GM10266 (cell line): ENCODE results near the gene KRT34.
"Not testable (repeated sequence)": the region's sequence is repeated elsewhere in the genome, so short reads cannot be mapped to it uniquely, and the experiment has no call there.

Source experiments
- DNase-seq: peaks from one replicate; pipeline ENCODE4 v3.0.0; 2012; ENCODE audit errors: extremely low spot score
- CTCF ChIP-seq: IDR thresholded peaks from 2 replicates; pipeline ENCODE4 v1.5.1; 2012; ENCODE audit warnings: mild to moderate bottlenecking, low read depth; ENCODE audit not compliant: control insufficient read depth, insufficient read depth; ENCODE audit errors: missing control alignments

Gene KRT34

GRCh38 chr17:41403404-41404023 is 21.4 kb upstream of the KRT34 start:
- no peak for TF ChIP-seq CTCF
- DNase-seq = no peak

GRCh38 chr17:41402161-41402560 is 20.1 kb upstream of the KRT34 start:
- no peak for TF ChIP-seq CTCF
- DNase-seq = no peak

GRCh38 chr17:41396996-41397660 is 15.0 kb upstream of the KRT34 start, which contains the start of gene KRT31:
Gene KRT31, minus strand, starts transcription at chr17:41397608. Its CDS starts 69 bp downstream, at chr17:41397539.
- no peak for DNase-seq
- no peak for TF ChIP-seq CTCF

GRCh38 chr17:41396340-41396739 is 14.2 kb upstream of the KRT34 start:
- no peak for TF ChIP-seq CTCF
- no peak for DNase-seq

- no peak for DNase-seq
- TF ChIP-seq CTCF = no peak
These were observed 13.5 kb upstream of the KRT34 start for GRCh38 chr17:41395611-41396010.

GRCh38 chr17:41395044-41395443 is 12.9 kb upstream of the KRT34 start:
- not testable (repeated sequence) for DNase-seq

- no peak for TF ChIP-seq CTCF
- no peak for DNase-seq
These were observed 12.3 kb upstream of the KRT34 start for GRCh38 chr17:41394254-41394996.
